Trophoblast cell (in vitro differentiated cells and primary cell): Measurements from ENCODE around the gene C1QTNF9B.

Experiments used
- DNase-seq, 2 donors: peaks; one replicate each; pipeline ENCODE4 v3.0.0-alpha.2; 2016
- H2AFZ ChIP-seq: 2 replicates; pipeline ENCODE4 v1.6.1; 2013; ENCODE audit warnings: low read length, moderate library complexity, mild to moderate bottlenecking; ENCODE audit not compliant: insufficient read depth, poor library complexity
- H2AK5ac ChIP-seq: 2 replicates; pipeline ENCODE4 v1.6.1; 2013; ENCODE audit warnings: mild to moderate bottlenecking, low read length
- H2BK120ac ChIP-seq: 2 replicates; pipeline ENCODE4 v1.6.1; 2013; ENCODE audit warnings: low read length, mild to moderate bottlenecking, moderate library complexity; ENCODE audit not compliant: insufficient read depth, poor library complexity
- H2BK12ac ChIP-seq: 2 replicates; pipeline ENCODE4 v1.6.1; 2013; ENCODE audit warnings: mild to moderate bottlenecking, low read length, moderate library complexity
- H2BK5ac ChIP-seq: 2 replicates; pipeline ENCODE4 v1.6.1; 2013; ENCODE audit warnings: low read length, low read depth, moderate library complexity, mild to moderate bottlenecking; ENCODE audit not compliant: poor library complexity
- H3K14ac ChIP-seq: 2 replicates; pipeline ENCODE4 v1.6.1; 2013; ENCODE audit warnings: mild to moderate bottlenecking, low read length
- H3K18ac ChIP-seq: 2 replicates; pipeline ENCODE4 v1.6.1; 2013; ENCODE audit warnings: mild to moderate bottlenecking, low read length
- H3K23ac ChIP-seq: 2 replicates; pipeline ENCODE4 v1.6.1; 2013; ENCODE audit warnings: low read length
- H3K27ac ChIP-seq: 2 replicates; pipeline ENCODE4 v1.5.1; 2013; ENCODE audit warnings: low read depth, mild to moderate bottlenecking, inconsistent platforms, low read length, moderate library complexity
- H3K27me3 ChIP-seq: 2 replicates; pipeline ENCODE4 v1.6.1; 2013; ENCODE audit warnings: inconsistent platforms, mild to moderate bottlenecking, low read length, moderate library complexity; ENCODE audit not compliant: insufficient read depth
- H3K36me3 ChIP-seq, 2 experiments: 1 replicate in 1 of 2; 2 replicates in 1 of 2; pipeline ENCODE4 v1.6.1; 2013; ENCODE audit warnings: low read length in 2 of 2, mild to moderate bottlenecking in 2 of 2, moderate library complexity in 1 of 2; ENCODE audit not compliant: insufficient read depth in 2 of 2, control insufficient read depth in 1 of 2
- H3K4ac ChIP-seq: 2 replicates; pipeline ENCODE4 v1.6.1; 2013; ENCODE audit warnings: low read depth, mild to moderate bottlenecking, low read length, moderate library complexity
- H3K4me1 ChIP-seq, 2 experiments: 1 replicate in 1 of 2; 2 replicates in 1 of 2; pipeline ENCODE4 v1.6.1; 2013; ENCODE audit warnings: low read length in 2 of 2, mild to moderate bottlenecking in 2 of 2, moderate library complexity in 1 of 2; ENCODE audit not compliant: insufficient read depth in 2 of 2, control insufficient read depth in 1 of 2
- H3K4me2 ChIP-seq: 2 replicates; pipeline ENCODE4 v1.6.1; 2013; ENCODE audit warnings: inconsistent platforms, mild to moderate bottlenecking, low read length, moderate library complexity
- H3K4me3 ChIP-seq: 2 replicates; pipeline ENCODE4 v1.5.1; 2013; ENCODE audit warnings: mild to moderate bottlenecking, low read depth, low read length, inconsistent platforms
- H3K79me1 ChIP-seq: one replicate; pipeline ENCODE4 v1.6.1; 2013; ENCODE audit warnings: low read length
- H3K79me2 ChIP-seq: 2 replicates; pipeline ENCODE4 v1.6.1; 2013; ENCODE audit warnings: low read length, mild to moderate bottlenecking; ENCODE audit not compliant: control insufficient read depth, insufficient read depth, poor library complexity
- H3K9ac ChIP-seq: 2 replicates; pipeline ENCODE4 v1.6.1; 2013; ENCODE audit warnings: mild to moderate bottlenecking, low read length
- H3K9me3 ChIP-seq: 2 replicates; pipeline ENCODE4 v1.6.1; 2013; ENCODE audit warnings: low read depth, mild to moderate bottlenecking, control low read depth, inconsistent platforms, low read length; ENCODE audit not compliant: insufficient read depth
- H4K12ac ChIP-seq: 2 replicates; pipeline ENCODE4 v1.6.1; 2013; ENCODE audit warnings: low read depth, mild to moderate bottlenecking, low read length, moderate library complexity
- H4K8ac ChIP-seq: 2 replicates; pipeline ENCODE4 v1.6.1; 2013; ENCODE audit warnings: low read depth, mild to moderate bottlenecking, low read length, moderate library complexity
- H4K91ac ChIP-seq: one replicate; pipeline ENCODE4 v1.6.1; 2013; ENCODE audit warnings: low read depth, mild to moderate bottlenecking, low read length, moderate library complexity
- WGBS: extraction: QIAGEN DNeasy Blood & Tissue Kit; methylation state at CpG from one replicate; pipeline ENCODE4 v1.1.7; 2013; ENCODE audit warnings: missing lambda C conversion rate; ENCODE audit not compliant: insufficient read length, insufficient coverage; ENCODE audit errors: extremely low coverage; 5-methylcytosine and 5-hydroxymethylcytosine counted together

Gene C1QTNF9B

DNA sequence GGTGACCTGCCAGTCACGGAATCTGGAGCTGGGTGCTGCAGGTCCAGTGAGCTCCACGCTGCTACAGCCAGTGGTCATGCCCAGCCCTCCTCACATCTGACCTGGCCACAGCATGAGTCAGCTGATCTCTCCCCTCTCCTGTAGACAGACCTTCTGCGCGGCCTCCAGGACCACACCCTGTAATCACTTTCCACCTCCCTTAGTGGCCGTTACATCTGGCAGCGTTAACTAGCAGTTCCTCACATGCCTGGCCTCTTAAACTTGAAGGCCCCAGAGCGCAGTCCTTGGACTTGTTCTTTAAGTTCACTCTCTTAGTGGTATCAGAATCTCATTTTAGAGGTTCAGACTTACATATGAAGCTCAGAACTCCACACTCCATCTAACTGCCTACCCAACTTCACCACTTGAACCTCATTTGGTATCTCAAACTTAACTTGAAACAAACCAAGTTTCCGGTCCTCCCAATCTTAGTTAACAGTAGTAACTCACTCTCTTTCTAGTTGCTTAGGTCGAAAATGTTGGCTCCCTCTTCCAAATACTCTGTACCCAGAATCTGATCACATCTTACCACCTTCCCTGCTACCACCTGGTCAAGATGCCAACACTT, 30.8 kb downstream of the C1QTNF9B start:
- Histone ChIP-seq H4K12ac (no peak overlapping the region), H3K9ac (no peak overlapping the region), H4K91ac (no peak overlapping the region), H2AK5ac (no peak overlapping the region), H3K79me1 (no peaks in the 10 kb centered on the region), H2BK120ac (no peak overlapping the region), H2BK5ac (no peak overlapping the region), H3K4ac (no peak overlapping the region), H3K4me1 (peaks cover 3 to 7% of the 10 kb centered on the region in 2 experiments), H3K23ac (no peak overlapping the region), H2AFZ (no peak overlapping the region), H3K14ac (no peak overlapping the region), H4K8ac (no peak overlapping the region), H3K27me3 (no peaks in the 10 kb centered on the region), H3K79me2 (no peaks in the 10 kb centered on the region), H3K9me3 (no peaks in the 10 kb centered on the region), H3K18ac (no peak overlapping the region), H3K4me3 (no peak overlapping the region), H3K4me2 (no peak overlapping the region), H2BK12ac (no peak overlapping the region), H3K27ac (no peak overlapping the region), H3K36me3 (peaks cover 0 to 1% of the 10 kb centered on the region in 2 experiments)
- WGBS = no CpG with 5 or more reads among the region's 9 CpGs
- no peak for DNase-seq

DNA sequence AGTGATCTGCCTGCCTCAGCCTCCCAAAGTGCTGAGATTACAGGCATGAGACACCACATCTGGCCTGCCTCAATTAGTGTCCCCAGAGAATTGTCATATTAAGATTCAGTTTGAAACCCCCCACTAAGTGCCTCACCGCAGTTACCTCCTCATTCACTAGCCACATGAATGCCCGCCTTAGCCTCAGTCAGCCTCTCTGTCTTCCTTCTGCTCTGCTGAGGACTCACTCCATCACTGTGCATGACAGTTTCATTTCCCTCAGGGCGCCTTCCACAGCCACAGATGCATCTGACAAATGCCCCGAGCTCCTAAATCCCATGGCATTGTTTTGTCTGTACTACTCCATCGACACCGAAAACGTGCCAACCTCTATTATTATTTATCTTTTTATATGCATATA, 31.4 kb downstream of the C1QTNF9B start:
- Histone ChIP-seq H3K9ac (no peak overlapping the region), H3K23ac (no peak overlapping the region), H3K4me2 (no peak overlapping the region), H3K4ac (no peak overlapping the region), H4K12ac (no peak overlapping the region), H2AFZ (no peak overlapping the region), H3K14ac (no peak overlapping the region), H3K27me3 (no peaks in the 10 kb centered on the region), H2AK5ac (no peak overlapping the region), H3K79me2 (no peaks in the 10 kb centered on the region), H3K4me1 (peaks cover 3 to 7% of the 10 kb centered on the region in 2 experiments), H3K18ac (no peak overlapping the region), H3K79me1 (no peaks in the 10 kb centered on the region), H4K8ac (no peak overlapping the region), H3K27ac (no peak overlapping the region), H3K36me3 (peaks cover 0 to 1% of the 10 kb centered on the region in 2 experiments), H2BK12ac (no peak overlapping the region), H2BK5ac (no peak overlapping the region), H2BK120ac (no peak overlapping the region), H3K9me3 (no peaks in the 10 kb centered on the region), H3K4me3 (no peak overlapping the region), H4K91ac (no peak overlapping the region)
- DNase-seq = no peak
- WGBS = no CpG with 5 or more reads among the region's 7 CpGs

DNA sequence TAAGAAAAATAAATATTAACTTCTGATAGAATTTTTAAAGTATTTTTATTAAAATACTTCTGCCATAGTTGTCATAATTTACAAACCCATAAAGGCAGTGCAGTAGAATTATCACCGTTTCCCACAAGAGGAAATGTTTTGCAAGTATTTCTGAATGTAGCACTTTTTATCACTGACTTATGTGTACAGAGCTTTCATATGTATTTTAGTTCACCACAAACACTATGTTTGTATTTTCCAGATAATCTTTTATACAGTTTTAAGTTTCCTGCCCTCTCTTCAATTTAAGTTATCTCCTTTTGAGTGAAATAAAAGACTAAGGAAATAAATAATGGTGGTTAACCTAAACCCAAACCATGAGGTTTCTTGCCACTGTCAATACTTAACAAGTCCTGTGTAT, 32.3 kb downstream of the C1QTNF9B start:
- H3K23ac ChIP-seq = no peak overlapping the region
- no peak overlapping the region for H3K18ac ChIP-seq
- no peak overlapping the region for H2BK5ac ChIP-seq
- no peak overlapping the region for H3K27ac ChIP-seq
- H4K12ac ChIP-seq = no peak overlapping the region
- whole genome bisulfite sequencing = no CpG with 5 or more reads among the region's 1 CpG
- H3K79me1 ChIP-seq = no peaks in the 10 kb centered on the region
- DNase-seq = no peak
- no peak overlapping the region for H3K9ac ChIP-seq
- no peak overlapping the region for H2AK5ac ChIP-seq
- H3K4me3 ChIP-seq = no peak overlapping the region
- H4K91ac ChIP-seq = no peak overlapping the region
- H4K8ac ChIP-seq = no peak overlapping the region
- H3K4me1 ChIP-seq = peaks cover 3 to 7% of the 10 kb centered on the region in 2 experiments
- H2AFZ ChIP-seq = no peak overlapping the region
- no peak overlapping the region for H3K4ac ChIP-seq
- H3K9me3 ChIP-seq = no peaks in the 10 kb centered on the region
- H3K79me2 ChIP-seq = no peaks in the 10 kb centered on the region
- no peak overlapping the region for H3K4me2 ChIP-seq
- no peak overlapping the region for H2BK120ac ChIP-seq
- H3K27me3 ChIP-seq = no peaks in the 10 kb centered on the region
- no peak overlapping the region for H2BK12ac ChIP-seq
- no peak overlapping the region for H3K14ac ChIP-seq
- H3K36me3 ChIP-seq = peaks cover 0 to 1% of the 10 kb centered on the region in 2 experiments

DNA sequence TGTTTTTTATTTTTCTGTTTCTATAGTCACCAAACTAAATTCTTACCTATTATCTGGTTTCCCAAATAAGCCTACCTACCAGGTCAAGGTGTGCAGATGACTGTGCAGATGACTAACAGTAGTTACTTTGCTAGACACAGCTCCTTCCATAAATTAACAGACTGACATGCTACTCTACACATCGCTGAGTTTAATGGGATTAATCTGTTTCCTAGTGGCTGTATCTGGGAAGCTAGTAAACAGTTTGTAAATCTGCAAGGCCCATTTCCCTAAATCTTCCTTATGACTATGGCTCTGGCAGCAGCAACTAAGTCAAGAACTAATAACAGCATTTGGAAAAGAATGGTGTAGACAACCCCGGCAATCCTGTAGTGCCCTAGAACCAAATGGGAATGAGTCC, 36.0 kb downstream of the C1QTNF9B start:
- H3K4me1 ChIP-seq = peaks cover under 1 to 1% of the 10 kb centered on the region in 2 experiments
- no peak for DNase-seq
- no peak overlapping the region for H2BK12ac ChIP-seq
- H3K14ac ChIP-seq = no peak overlapping the region
- WGBS = no CpG with 5 or more reads among the region's 2 CpGs
- no peak overlapping the region for H2AFZ ChIP-seq
- no peak overlapping the region for H3K23ac ChIP-seq
- no peak overlapping the region for H2BK5ac ChIP-seq
- H4K91ac ChIP-seq = no peak overlapping the region
- H3K4me2 ChIP-seq = no peak overlapping the region
- H3K4me3 ChIP-seq = no peak overlapping the region
- no peaks in the 10 kb centered on the region for H3K27me3 ChIP-seq
- no peak overlapping the region for H2BK120ac ChIP-seq
- no peak overlapping the region for H2AK5ac ChIP-seq
- no peaks in the 10 kb centered on the region for H3K79me2 ChIP-seq
- no peak overlapping the region for H3K4ac ChIP-seq
- H3K79me1 ChIP-seq = no peaks in the 10 kb centered on the region
- H4K8ac ChIP-seq = no peak overlapping the region
- no peak overlapping the region for H3K27ac ChIP-seq
- H3K9me3 ChIP-seq = no peaks in the 10 kb centered on the region
- H4K12ac ChIP-seq = no peak overlapping the region
- H3K9ac ChIP-seq = no peak overlapping the region
- no peaks in the 10 kb centered on the region for H3K36me3 ChIP-seq
- no peak overlapping the region for H3K18ac ChIP-seq
